Cardiac fibroblast (primary cell): ENCODE measurements around the gene ZNF219.

Source experiments
- DNase-seq, 2 donors: peaks; one replicate each; pipeline versions ENCODE4 v3.0.0 to v3.0.0-alpha.2; 2010; ENCODE audit warnings: low read depth in 2 of 2
- H3K4me3 ChIP-seq, 2 donors: replicated peaks in 1 of 2; 1 replicate in 1 of 2; 2 replicates in 1 of 2; pipeline ENCODE4 v1.5.1; 2011; ENCODE audit warnings: low read depth in 2 of 2, low read length in 2 of 2, mild to moderate bottlenecking in 2 of 2, moderate library complexity in 1 of 2
- TF ChIP-seq, protein P1 (sequence below): IDR thresholded peaks from one replicate; pipeline ENCODE4 v1.5.1; 2011; ENCODE audit warnings: low read depth, mild to moderate bottlenecking, low read length, inconsistent platforms

Gene ZNF219

GRCh38 chr14:21081521-21082142 lies 16.8 kb downstream of the ZNF219 start:
- TF ChIP-seq, protein P1, sequence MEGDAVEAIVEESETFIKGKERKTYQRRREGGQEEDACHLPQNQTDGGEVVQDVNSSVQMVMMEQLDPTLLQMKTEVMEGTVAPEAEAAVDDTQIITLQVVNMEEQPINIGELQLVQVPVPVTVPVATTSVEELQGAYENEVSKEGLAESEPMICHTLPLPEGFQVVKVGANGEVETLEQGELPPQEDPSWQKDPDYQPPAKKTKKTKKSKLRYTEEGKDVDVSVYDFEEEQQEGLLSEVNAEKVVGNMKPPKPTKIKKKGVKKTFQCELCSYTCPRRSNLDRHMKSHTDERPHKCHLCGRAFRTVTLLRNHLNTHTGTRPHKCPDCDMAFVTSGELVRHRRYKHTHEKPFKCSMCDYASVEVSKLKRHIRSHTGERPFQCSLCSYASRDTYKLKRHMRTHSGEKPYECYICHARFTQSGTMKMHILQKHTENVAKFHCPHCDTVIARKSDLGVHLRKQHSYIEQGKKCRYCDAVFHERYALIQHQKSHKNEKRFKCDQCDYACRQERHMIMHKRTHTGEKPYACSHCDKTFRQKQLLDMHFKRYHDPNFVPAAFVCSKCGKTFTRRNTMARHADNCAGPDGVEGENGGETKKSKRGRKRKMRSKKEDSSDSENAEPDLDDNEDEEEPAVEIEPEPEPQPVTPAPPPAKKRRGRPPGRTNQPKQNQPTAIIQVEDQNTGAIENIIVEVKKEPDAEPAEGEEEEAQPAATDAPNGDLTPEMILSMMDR = no peak
- no peak for DNase-seq
- H3K4me3 ChIP-seq = no peak overlapping the region

DNA sequence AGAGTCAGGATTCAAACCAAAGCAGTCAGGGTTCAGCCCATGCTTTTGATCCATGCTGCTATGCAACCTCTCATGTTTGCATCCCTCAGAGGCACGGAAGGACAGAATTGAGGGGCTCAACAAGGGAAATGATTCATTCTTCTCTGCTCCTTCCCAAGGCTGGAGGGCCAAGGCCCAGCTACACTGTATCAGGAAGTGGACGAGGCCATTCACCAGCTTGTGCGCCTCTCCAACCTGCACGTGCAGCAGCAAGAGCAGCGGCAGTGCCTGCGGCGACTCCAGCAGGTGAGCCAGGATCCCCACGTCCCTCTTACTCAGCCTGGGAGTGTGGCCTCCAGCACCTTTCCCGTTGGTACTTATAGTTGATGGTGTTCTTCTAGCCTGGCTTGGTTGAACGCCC lies 19.7 kb downstream of the ZNF219 start:
- H3K4me3 ChIP-seq = no peak overlapping the region
- TF ChIP-seq, protein P1 = no peak
- DNase-seq = no peak

- no peak overlapping the region for H3K4me3 ChIP-seq
- TF ChIP-seq, protein P1 = no peak
- no peak for DNase-seq
These were observed 20.2 kb downstream of the ZNF219 start for GRCh38 chr14:21078287-21078686.

- TF ChIP-seq, protein P1 = no peak
- no peak overlapping the region for H3K4me3 ChIP-seq
- no peak for DNase-seq
These were observed 20.8 kb downstream of the ZNF219 start for GRCh38 chr14:21077672-21078071.

GRCh38 chr14:21075719-21076437 lies 22.6 kb downstream of the ZNF219 start:
- no peak overlapping the region for H3K4me3 ChIP-seq

GRCh38 chr14:21074398-21075272 lies 23.8 kb downstream of the ZNF219 start:
- DNase-seq = no peak
- TF ChIP-seq, protein P1 = no peak
- H3K4me3 ChIP-seq = no peak overlapping the region

More at GRCh38 chr14:21075719-21076437, 22.6 kb downstream of the ZNF219 start:
- DNase-seq = no peak
- TF ChIP-seq, protein P1 = no peak
